Measurements from ENCODE around the gene KRT24.

KRT24 gene

GRCh38 chr17:40658396-40658795, 45.2 kb downstream of the KRT24 start:
- H3K36me3 ChIP-seq (replicated peaks; ENCODE audit: low read depth, low read length): no peaks in the 10 kb centered on the region
- no peaks in the 10 kb centered on the region for H3K27me3 ChIP-seq (ENCODE audit: low read depth, low read length)
- no peak overlapping the region for H3K4me2 ChIP-seq (ENCODE audit: low read length)
- no peak overlapping the region for H2AFZ ChIP-seq (ENCODE audit: low read depth, low read length)
- TF ChIP-seq EZH2phosphoT487 (IDR thresholded peaks at IDR 0.05; ENCODE audit: low read depth) (no peak), CTCF (IDR thresholded peaks at IDR 0.05; ENCODE audit: low read depth, low read length) (no peak)
- no peaks in the 10 kb centered on the region for H3K9me3 ChIP-seq (ENCODE audit: insufficient read depth, low read length)
- H3K27ac ChIP-seq (ENCODE audit: low read length): no peak overlapping the region
- no peak overlapping the region for H3K9ac ChIP-seq (ENCODE audit: low read length)
- H3K79me2 ChIP-seq (ENCODE audit: low read length): no peaks in the 10 kb centered on the region
- no peaks in the 10 kb centered on the region for H3K4me1 ChIP-seq (ENCODE audit: low read length)
- H3K4me3 ChIP-seq (ENCODE audit: low read length): no peak overlapping the region
- H4K20me1 ChIP-seq (ENCODE audit: insufficient read depth, low read length): no peaks in the 10 kb centered on the region

- Histone ChIP-seq H4K20me1 (ENCODE audit: insufficient read depth, low read length) (no peaks in the 10 kb centered on the region), H2AFZ (ENCODE audit: low read depth, low read length) (no peak overlapping the region), H3K36me3 (replicated peaks; ENCODE audit: low read depth, low read length) (no peaks in the 10 kb centered on the region), H3K4me1 (ENCODE audit: low read length) (peaks cover 7% of the 10 kb centered on the region), H3K79me2 (ENCODE audit: low read length) (peaks cover 20% of the 10 kb centered on the region), H3K27ac (ENCODE audit: low read length) (no peak overlapping the region), H3K4me3 (ENCODE audit: low read length) (no peak overlapping the region), H3K9ac (ENCODE audit: low read length) (no peak overlapping the region), H3K27me3 (ENCODE audit: low read depth, low read length) (no peaks in the 10 kb centered on the region), H3K4me2 (ENCODE audit: low read length) (no peak overlapping the region), H3K9me3 (ENCODE audit: insufficient read depth, low read length) (no peaks in the 10 kb centered on the region)
- no peak for TF ChIP-seq CTCF (IDR thresholded peaks at IDR 0.05; ENCODE audit: low read depth, low read length)
- no peak for TF ChIP-seq EZH2phosphoT487 (IDR thresholded peaks at IDR 0.05; ENCODE audit: low read depth)
Observed at GRCh38 chr17:40651939-40652338, 51.6 kb downstream of the KRT24 start.

GRCh38 chr17:40648384-40648968, 55.1 kb downstream of the KRT24 start:
- H2AFZ ChIP-seq (ENCODE audit: low read depth, low read length): peak overlapping the region; percentile 99
- peak overlapping the region; percentile 90 for H3K4me3 ChIP-seq (ENCODE audit: low read length)
- no peaks in the 10 kb centered on the region for H3K27me3 ChIP-seq (ENCODE audit: low read depth, low read length)
- H3K79me2 ChIP-seq (ENCODE audit: low read length): peaks cover 47% of the 10 kb centered on the region
- H3K27ac ChIP-seq (ENCODE audit: low read length): peak overlapping the region; percentile 73
- H3K36me3 ChIP-seq (replicated peaks; ENCODE audit: low read depth, low read length): peaks cover 17% of the 10 kb centered on the region
- peaks cover 23% of the 10 kb centered on the region for H3K4me1 ChIP-seq (ENCODE audit: low read length)
- H3K4me2 ChIP-seq (ENCODE audit: low read length): peak overlapping the region; percentile 97
- peak overlapping the region; percentile 93 for H3K9ac ChIP-seq (ENCODE audit: low read length)
- peaks cover 3% of the 10 kb centered on the region for H4K20me1 ChIP-seq (ENCODE audit: insufficient read depth, low read length)
- H3K9me3 ChIP-seq (ENCODE audit: insufficient read depth, low read length): no peaks in the 10 kb centered on the region
- TF ChIP-seq EZH2phosphoT487 (IDR thresholded peaks at IDR 0.05; ENCODE audit: low read depth) (no peak), CTCF (IDR thresholded peaks at IDR 0.05; ENCODE audit: low read depth, low read length) (no peak)
